ENCODE data around the gene LTBP1.

The LTBP1 gene

DNA sequence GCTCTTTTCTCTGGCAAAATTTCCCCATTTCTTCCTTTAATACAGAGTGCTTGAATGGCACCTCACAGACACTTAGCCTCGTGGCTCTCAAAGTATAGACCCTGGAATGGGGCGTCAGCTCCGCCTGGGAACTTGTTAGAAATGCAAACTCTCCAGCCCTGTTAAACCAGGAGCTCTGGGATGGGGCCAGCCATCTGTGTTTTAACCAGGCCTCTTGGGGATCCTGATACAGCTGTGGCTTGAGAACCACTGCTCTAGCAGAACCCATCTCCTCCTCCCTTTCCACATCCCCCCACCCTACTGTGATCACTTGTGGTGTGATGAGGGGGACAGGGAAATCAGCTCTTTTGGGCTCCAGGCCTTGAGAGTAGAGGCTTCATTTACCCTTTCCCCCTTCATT, 15.9 kb downstream of the LTBP1 start:
- Histone ChIP-seq H3K79me1 (replicated peaks; ENCODE audit: low read length, poor library complexity, severe bottlenecking) (no peaks in the 10 kb centered on the region), H4K91ac (ENCODE audit: low read length) (no peak overlapping the region), H3K9ac (ENCODE audit: low read length) (no peak overlapping the region)

DNA sequence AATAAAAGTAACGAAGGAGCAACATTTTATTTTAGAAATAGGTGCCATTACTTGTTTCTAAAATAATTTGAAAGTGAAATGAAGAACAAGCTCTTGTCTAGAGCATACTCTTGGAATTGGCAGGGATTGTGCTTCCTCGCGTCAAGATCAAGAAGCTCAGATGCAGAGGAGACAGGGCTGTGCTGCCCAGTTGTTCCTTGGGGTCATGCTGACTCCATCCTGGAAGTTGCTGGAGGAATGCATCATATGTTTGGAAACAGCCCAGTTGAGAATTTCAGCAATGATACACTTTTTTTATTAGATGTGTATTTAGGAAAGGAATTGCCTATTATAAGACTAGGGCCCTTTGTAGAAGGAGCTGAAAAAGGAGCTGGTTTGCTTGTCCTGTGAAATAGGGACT, 17.2 kb downstream of the LTBP1 start:
- H3K14ac ChIP-seq (ENCODE audit: low read length in 2 of 2), result no peak overlapping the region
- H3K27me3 ChIP-seq (ENCODE audit: control insufficient read depth in 1 of 2, insufficient read depth in 1 of 2, low read length in 2 of 2), result no peaks in the 10 kb centered on the region
- no peak overlapping the region for H3K18ac ChIP-seq (ENCODE audit: low read depth in 1 of 2, low read length in 2 of 2)
- H2AK5ac ChIP-seq (ENCODE audit: low read length, severe bottlenecking), result no peak overlapping the region
- H3K9me3 ChIP-seq (ENCODE audit: control insufficient read depth, low read length), result no peaks in the 10 kb centered on the region
- no peak overlapping the region for H4K8ac ChIP-seq (ENCODE audit: low read length)
- no peak for DNase-seq
- no peak overlapping the region for H2BK12ac ChIP-seq (ENCODE audit: low read length in 2 of 2)
- no peak overlapping the region for H3K9ac ChIP-seq (ENCODE audit: low read length)
- H2BK15ac ChIP-seq (ENCODE audit: low read depth, poor library complexity, severe bottlenecking), result no peak overlapping the region
- H3K4ac ChIP-seq (ENCODE audit: low read depth in 1 of 2, low read length in 2 of 2), result no peak overlapping the region
- no peaks in the 10 kb centered on the region for H3K36me3 ChIP-seq (ENCODE audit: control insufficient read depth in 1 of 2, insufficient read depth in 2 of 2, low read depth in 1 of 2, low read length in 2 of 2)
- no peaks in the 10 kb centered on the region for H3K4me1 ChIP-seq (ENCODE audit: control insufficient read depth, insufficient read depth, low read depth, low read length)
- no peak overlapping the region for H2AFZ ChIP-seq (ENCODE audit: low read depth, low read length)
- no peak overlapping the region for H3K27ac ChIP-seq (ENCODE audit: low read length, poor library complexity, severe bottlenecking)
- H2BK120ac ChIP-seq (ENCODE audit: low read depth, low read length), result no peak overlapping the region
- WGBS, result 96% methylated on average over 3 of the region's 3 CpGs
- no peak overlapping the region for H3K4me3 ChIP-seq (ENCODE audit: insufficient read depth in 1 of 2, low read depth in 1 of 2, low read length in 2 of 2)
- H3K23ac ChIP-seq (ENCODE audit: low read length in 2 of 2), result no peak overlapping the region
- peaks cover 1% of the 10 kb centered on the region for H3K79me1 ChIP-seq (replicated peaks; ENCODE audit: low read length, poor library complexity, severe bottlenecking)
- no peak overlapping the region for H4K91ac ChIP-seq (ENCODE audit: low read length)
- no peak overlapping the region for H3K4me2 ChIP-seq (ENCODE audit: low read length, poor library complexity, severe bottlenecking)
- no peak overlapping the region for H2BK5ac ChIP-seq (ENCODE audit: low read depth, low read length, poor library complexity, severe bottlenecking)

More for the DNA sequence above, 15.9 kb downstream of the LTBP1 start:
- no peak overlapping the region for H2BK5ac ChIP-seq (ENCODE audit: low read depth, low read length, poor library complexity, severe bottlenecking)
- no peaks in the 10 kb centered on the region for H3K27me3 ChIP-seq (ENCODE audit: control insufficient read depth in 1 of 2, insufficient read depth in 1 of 2, low read length in 2 of 2)
- no peak overlapping the region for H3K4ac ChIP-seq (ENCODE audit: low read depth in 1 of 2, low read length in 2 of 2)
- H2AFZ ChIP-seq (ENCODE audit: low read depth, low read length), result no peak overlapping the region
- no peak overlapping the region for H3K23ac ChIP-seq (ENCODE audit: low read length in 2 of 2)
- WGBS, result 64% methylated on average over 3 of the region's 3 CpGs
- no peak overlapping the region for H2BK120ac ChIP-seq (ENCODE audit: low read depth, low read length)
- no peaks in the 10 kb centered on the region for H3K4me1 ChIP-seq (ENCODE audit: control insufficient read depth, insufficient read depth, low read depth, low read length)
- no peak overlapping the region for H3K4me2 ChIP-seq (ENCODE audit: low read length, poor library complexity, severe bottlenecking)
- no peak overlapping the region for H3K4me3 ChIP-seq (ENCODE audit: insufficient read depth in 1 of 2, low read depth in 1 of 2, low read length in 2 of 2)
- H3K9me3 ChIP-seq (ENCODE audit: control insufficient read depth, low read length), result no peaks in the 10 kb centered on the region
- DNase-seq, result no peak
- H3K27ac ChIP-seq (ENCODE audit: low read length, poor library complexity, severe bottlenecking), result no peak overlapping the region
- no peak overlapping the region for H3K18ac ChIP-seq (ENCODE audit: low read depth in 1 of 2, low read length in 2 of 2)
- no peak overlapping the region for H3K14ac ChIP-seq (ENCODE audit: low read length in 2 of 2)
- H2AK5ac ChIP-seq (ENCODE audit: low read length, severe bottlenecking), result no peak overlapping the region
- H2BK15ac ChIP-seq (ENCODE audit: low read depth, poor library complexity, severe bottlenecking), result no peak overlapping the region
- no peaks in the 10 kb centered on the region for H3K36me3 ChIP-seq (ENCODE audit: control insufficient read depth in 1 of 2, insufficient read depth in 2 of 2, low read depth in 1 of 2, low read length in 2 of 2)
- H2BK12ac ChIP-seq (ENCODE audit: low read length in 2 of 2), result no peak overlapping the region
- H4K8ac ChIP-seq (ENCODE audit: low read length), result no peak overlapping the region

DNA sequence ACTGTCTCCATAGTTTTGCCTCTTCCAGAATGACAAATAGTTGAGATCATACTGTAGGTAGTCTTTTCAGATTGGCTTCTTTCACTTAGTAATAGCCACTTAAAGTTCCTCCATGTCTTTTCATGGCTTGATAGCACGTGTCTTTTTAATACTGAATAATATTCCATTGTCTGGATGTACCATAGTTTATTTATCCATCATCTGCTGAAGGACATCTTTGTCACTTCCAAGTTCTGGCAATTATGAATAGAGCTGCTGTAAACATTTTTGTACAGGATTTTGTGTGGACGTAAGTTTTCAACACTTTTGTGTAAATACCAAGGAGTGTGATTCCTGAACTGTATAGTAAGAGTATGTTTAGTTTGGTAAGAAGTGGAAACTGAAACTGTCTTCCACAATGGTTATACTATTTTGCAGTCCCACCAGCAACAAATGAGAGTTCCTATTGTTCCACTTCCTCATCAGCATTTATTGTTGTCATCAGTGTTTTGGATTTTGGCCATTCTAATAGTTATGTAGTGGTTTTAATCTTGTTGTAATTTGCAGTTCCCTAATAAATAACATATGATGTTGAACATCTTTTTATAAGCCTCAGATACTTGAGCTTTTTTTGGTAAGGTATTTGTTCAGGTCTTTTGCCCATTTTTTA, 18.9 kb downstream of the LTBP1 start:
- Histone ChIP-seq H3K4me2 (ENCODE audit: low read length, poor library complexity, severe bottlenecking) (no peak overlapping the region), H4K91ac (ENCODE audit: low read length) (no peak overlapping the region), H3K4me3 (ENCODE audit: insufficient read depth in 1 of 2, low read depth in 1 of 2, low read length in 2 of 2) (no peak overlapping the region), H3K9ac (ENCODE audit: low read length) (no peak overlapping the region), H3K18ac (ENCODE audit: low read depth in 1 of 2, low read length in 2 of 2) (no peak overlapping the region), H2BK120ac (ENCODE audit: low read depth, low read length) (no peak overlapping the region), H3K4me1 (ENCODE audit: control insufficient read depth, insufficient read depth, low read depth, low read length) (no peaks in the 10 kb centered on the region), H4K8ac (ENCODE audit: low read length) (no peak overlapping the region), H2BK15ac (ENCODE audit: low read depth, poor library complexity, severe bottlenecking) (no peak overlapping the region), H2BK5ac (ENCODE audit: low read depth, low read length, poor library complexity, severe bottlenecking) (no peak overlapping the region), H3K27ac (ENCODE audit: low read length, poor library complexity, severe bottlenecking) (no peak overlapping the region), H3K9me3 (ENCODE audit: control insufficient read depth, low read length) (no peaks in the 10 kb centered on the region), H3K36me3 (ENCODE audit: control insufficient read depth in 1 of 2, insufficient read depth in 2 of 2, low read depth in 1 of 2, low read length in 2 of 2) (no peaks in the 10 kb centered on the region), H2AK5ac (ENCODE audit: low read length, severe bottlenecking) (no peak overlapping the region), H2AFZ (ENCODE audit: low read depth, low read length) (no peak overlapping the region), H3K23ac (ENCODE audit: low read length in 2 of 2) (no peak overlapping the region), H3K27me3 (ENCODE audit: control insufficient read depth in 1 of 2, insufficient read depth in 1 of 2, low read length in 2 of 2) (no peaks in the 10 kb centered on the region), H2BK12ac (ENCODE audit: low read length in 2 of 2) (no peak overlapping the region), H3K14ac (ENCODE audit: low read length in 2 of 2) (no peak overlapping the region), H3K79me1 (replicated peaks; ENCODE audit: low read length, poor library complexity, severe bottlenecking) (peaks cover 1% of the 10 kb centered on the region), H3K4ac (ENCODE audit: low read depth in 1 of 2, low read length in 2 of 2) (no peak overlapping the region)
- WGBS, result 73% methylated on average over 1 of the region's 2 CpGs
- DNase-seq, result no peak

DNA sequence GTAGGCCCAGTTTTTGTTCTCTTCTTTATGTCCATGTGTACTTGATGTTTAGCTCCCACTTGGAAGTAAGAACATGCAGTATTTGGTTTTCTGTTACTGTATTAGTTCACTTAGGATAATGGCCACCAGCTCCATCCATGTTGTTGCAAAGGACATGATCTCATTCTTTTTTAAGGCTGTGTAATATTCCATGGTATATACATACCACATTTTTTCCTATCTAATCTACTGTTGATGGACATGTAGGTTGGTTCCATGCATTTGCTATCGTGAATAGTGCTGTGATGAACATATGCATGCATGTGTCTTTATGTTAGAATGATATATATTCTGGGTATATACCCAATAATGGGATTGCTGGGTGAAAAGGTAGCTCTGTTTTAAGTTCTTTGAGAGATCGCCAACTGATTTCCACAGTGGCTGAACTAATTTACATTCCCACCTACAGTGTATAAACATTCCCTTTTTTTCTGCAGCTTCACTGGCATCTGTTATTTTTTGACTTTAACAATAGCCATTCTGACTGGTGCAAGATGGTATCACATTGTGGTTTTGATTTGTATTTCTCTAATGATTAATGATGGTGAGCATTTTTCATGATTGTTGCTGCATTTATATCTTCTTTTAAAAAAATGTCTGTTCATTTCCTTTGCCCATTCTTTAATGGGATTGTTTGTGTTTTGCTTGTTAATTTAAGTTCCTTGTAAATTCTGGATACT, 22.9 kb downstream of the LTBP1 start:
- Histone ChIP-seq H2BK5ac (ENCODE audit: low read depth, low read length, poor library complexity, severe bottlenecking) (no peak overlapping the region), H3K27ac (ENCODE audit: low read length, poor library complexity, severe bottlenecking) (no peak overlapping the region)

More for the DNA sequence above, 22.9 kb downstream of the LTBP1 start:
- Histone ChIP-seq H3K18ac (ENCODE audit: low read depth in 1 of 2, low read length in 2 of 2) (no peak overlapping the region), H4K8ac (ENCODE audit: low read length) (no peak overlapping the region), H3K36me3 (ENCODE audit: control insufficient read depth in 1 of 2, insufficient read depth in 2 of 2, low read depth in 1 of 2, low read length in 2 of 2) (no peaks in the 10 kb centered on the region), H3K79me1 (replicated peaks; ENCODE audit: low read length, poor library complexity, severe bottlenecking) (peaks cover 1% of the 10 kb centered on the region), H2AK5ac (ENCODE audit: low read length, severe bottlenecking) (no peak overlapping the region), H3K27me3 (ENCODE audit: control insufficient read depth in 1 of 2, insufficient read depth in 1 of 2, low read length in 2 of 2) (no peaks in the 10 kb centered on the region), H2BK15ac (ENCODE audit: low read depth, poor library complexity, severe bottlenecking) (no peak overlapping the region), H2BK120ac (ENCODE audit: low read depth, low read length) (no peak overlapping the region), H3K4me1 (ENCODE audit: control insufficient read depth, insufficient read depth, low read depth, low read length) (no peaks in the 10 kb centered on the region), H2AFZ (ENCODE audit: low read depth, low read length) (no peak overlapping the region), H3K9ac (ENCODE audit: low read length) (no peak overlapping the region), H4K91ac (ENCODE audit: low read length) (no peak overlapping the region), H3K4me2 (ENCODE audit: low read length, poor library complexity, severe bottlenecking) (no peak overlapping the region), H3K23ac (ENCODE audit: low read length in 2 of 2) (no peak overlapping the region), H2BK12ac (ENCODE audit: low read length in 2 of 2) (no peak overlapping the region), H3K9me3 (ENCODE audit: control insufficient read depth, low read length) (peaks cover under 1% of the 10 kb centered on the region), H3K4ac (ENCODE audit: low read depth in 1 of 2, low read length in 2 of 2) (no peak overlapping the region), H3K14ac (ENCODE audit: low read length in 2 of 2) (no peak overlapping the region), H3K4me3 (ENCODE audit: insufficient read depth in 1 of 2, low read depth in 1 of 2, low read length in 2 of 2) (no peak overlapping the region)
- WGBS, result 100% methylated on average over 1 of the region's 2 CpGs
- no peak for DNase-seq
